OCI-M1 (cell line): ENCODE measurements around the gene GADL1.

Experiments
- DNase-seq: peaks from one replicate; lab custom pipeline; 2025; lab: John Stamatoyannopoulos, UW

GADL1 gene

GRCh38 chr3:30721314-30721634, 173.2 kb downstream of the GADL1 start:
- no peak for DNase-seq

- DNase-seq = no peak
These were observed 173.7 kb downstream of the GADL1 start for GRCh38 chr3:30720586-30721313.

GRCh38 chr3:30719536-30719935, 174.9 kb downstream of the GADL1 start:
- DNase-seq = no peak

GRCh38 chr3:30713885-30714503, 180.5 kb downstream of the GADL1 start:
- DNase-seq = no peak

GRCh38 chr3:30712991-30713390, 181.5 kb downstream of the GADL1 start:
- DNase-seq = no peak

- DNase-seq = no peak
These were observed 182.6 kb downstream of the GADL1 start for GRCh38 chr3:30711867-30712266.

- peak; percentile 49 for DNase-seq
These were observed 183.3 kb downstream of the GADL1 start for GRCh38 chr3:30711151-30711550.

- DNase-seq = no peak
These were observed 184.4 kb downstream of the GADL1 start for GRCh38 chr3:30710017-30710416.

GRCh38 chr3:30708472-30708871, 186.0 kb downstream of the GADL1 start:
- DNase-seq = no peak

GRCh38 chr3:30707825-30708224, 186.6 kb downstream of the GADL1 start:
- DNase-seq = no peak

GRCh38 chr3:30704931-30705890, 189.2 kb downstream of the GADL1 start:
- no peak for DNase-seq

- DNase-seq = peak; percentile 13
These were observed 191.5 kb downstream of the GADL1 start for GRCh38 chr3:30702828-30703397.

- DNase-seq = no peak
These were observed 192.2 kb downstream of the GADL1 start for GRCh38 chr3:30702038-30702827.

- no peak for DNase-seq
These were observed 193.6 kb downstream of the GADL1 start for GRCh38 chr3:30700702-30701321.

- no peak for DNase-seq
These were observed 194.5 kb downstream of the GADL1 start for GRCh38 chr3:30699927-30700326.

GRCh38 chr3:30698549-30698948, 195.9 kb downstream of the GADL1 start:
- DNase-seq = no peak

GRCh38 chr3:30696896-30697295, 197.6 kb downstream of the GADL1 start:
- peak; percentile 73 for DNase-seq

- DNase-seq = no peak
These were observed 198.1 kb downstream of the GADL1 start for GRCh38 chr3:30696403-30696819.

GRCh38 chr3:30695302-30696061, 199.0 kb downstream of the GADL1 start:
- no peak for DNase-seq

GRCh38 chr3:30694668-30695067, 199.8 kb downstream of the GADL1 start:
- no peak for DNase-seq
